GM12872 (cell line): ENCODE data around the gene GLYR1.

Experiments
- TF ChIP-seq, protein P1 (sequence below): IDR thresholded peaks from 3 replicates; pipeline ENCODE4 v1.5.1; 2011; ENCODE audit warnings: low read depth, mild to moderate bottlenecking, low read length, moderate library complexity; ENCODE audit not compliant: insufficient read depth

The GLYR1 gene

DNA sequence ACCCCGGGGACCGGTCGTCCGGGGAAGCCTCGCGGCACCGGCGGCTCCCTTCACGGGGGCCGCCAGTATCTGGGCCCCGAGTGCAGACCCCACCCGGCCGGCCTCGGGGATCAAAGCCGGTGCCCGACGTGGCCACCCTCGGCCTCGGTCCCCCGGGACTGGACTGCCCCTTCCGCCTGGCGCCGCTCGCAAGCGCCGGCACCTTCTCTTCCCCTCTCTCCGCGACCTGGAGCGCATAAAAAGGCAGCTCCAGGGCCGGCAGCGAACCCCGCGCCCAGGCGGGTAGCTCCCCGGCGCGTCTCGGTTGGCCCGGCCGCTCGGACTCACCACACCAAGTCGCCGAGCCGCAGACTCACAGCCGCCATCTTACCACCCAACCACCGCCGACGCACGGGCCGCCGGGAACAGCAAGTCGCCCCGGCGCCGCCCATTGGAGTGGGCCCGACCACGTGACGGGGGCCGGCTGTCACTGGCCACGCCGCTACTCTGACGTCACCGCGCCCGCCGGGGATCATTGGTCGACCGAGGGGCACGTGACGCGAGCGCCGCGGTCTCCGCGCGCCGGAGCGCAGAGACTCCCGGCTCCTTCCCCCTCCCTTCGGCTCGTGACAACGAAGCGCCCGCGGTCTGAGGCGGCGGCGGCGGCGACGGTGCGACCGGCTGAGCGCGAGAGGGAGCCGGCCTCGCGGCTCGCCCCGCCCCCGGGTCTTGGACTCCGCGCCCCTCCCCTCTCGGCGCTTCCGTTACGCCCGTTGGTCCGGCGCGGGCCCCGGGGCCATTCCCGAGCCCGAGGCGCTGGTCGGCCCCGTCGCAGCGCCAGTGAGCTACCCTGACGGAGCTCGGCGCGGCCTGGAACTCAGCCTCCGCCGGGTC lies at the start of gene GLYR1, which contains the start of gene UBN1:
Gene GLYR1 (minus strand): TSS at position 388 of the 873 bp plus-strand sequence. CDS start 23 bp downstream, at position 365.
Gene UBN1 (plus strand): TSS at position 581 of the 873 bp plus-strand sequence. CDS start 5,437 bp downstream, outside the sequence.
- TF ChIP-seq, protein P1, sequence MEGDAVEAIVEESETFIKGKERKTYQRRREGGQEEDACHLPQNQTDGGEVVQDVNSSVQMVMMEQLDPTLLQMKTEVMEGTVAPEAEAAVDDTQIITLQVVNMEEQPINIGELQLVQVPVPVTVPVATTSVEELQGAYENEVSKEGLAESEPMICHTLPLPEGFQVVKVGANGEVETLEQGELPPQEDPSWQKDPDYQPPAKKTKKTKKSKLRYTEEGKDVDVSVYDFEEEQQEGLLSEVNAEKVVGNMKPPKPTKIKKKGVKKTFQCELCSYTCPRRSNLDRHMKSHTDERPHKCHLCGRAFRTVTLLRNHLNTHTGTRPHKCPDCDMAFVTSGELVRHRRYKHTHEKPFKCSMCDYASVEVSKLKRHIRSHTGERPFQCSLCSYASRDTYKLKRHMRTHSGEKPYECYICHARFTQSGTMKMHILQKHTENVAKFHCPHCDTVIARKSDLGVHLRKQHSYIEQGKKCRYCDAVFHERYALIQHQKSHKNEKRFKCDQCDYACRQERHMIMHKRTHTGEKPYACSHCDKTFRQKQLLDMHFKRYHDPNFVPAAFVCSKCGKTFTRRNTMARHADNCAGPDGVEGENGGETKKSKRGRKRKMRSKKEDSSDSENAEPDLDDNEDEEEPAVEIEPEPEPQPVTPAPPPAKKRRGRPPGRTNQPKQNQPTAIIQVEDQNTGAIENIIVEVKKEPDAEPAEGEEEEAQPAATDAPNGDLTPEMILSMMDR: no peak

GRCh38 chr16:4895366-4895765 lies 48.3 kb upstream of the GLYR1 start:
- TF ChIP-seq, protein P1: no peak

DNA sequence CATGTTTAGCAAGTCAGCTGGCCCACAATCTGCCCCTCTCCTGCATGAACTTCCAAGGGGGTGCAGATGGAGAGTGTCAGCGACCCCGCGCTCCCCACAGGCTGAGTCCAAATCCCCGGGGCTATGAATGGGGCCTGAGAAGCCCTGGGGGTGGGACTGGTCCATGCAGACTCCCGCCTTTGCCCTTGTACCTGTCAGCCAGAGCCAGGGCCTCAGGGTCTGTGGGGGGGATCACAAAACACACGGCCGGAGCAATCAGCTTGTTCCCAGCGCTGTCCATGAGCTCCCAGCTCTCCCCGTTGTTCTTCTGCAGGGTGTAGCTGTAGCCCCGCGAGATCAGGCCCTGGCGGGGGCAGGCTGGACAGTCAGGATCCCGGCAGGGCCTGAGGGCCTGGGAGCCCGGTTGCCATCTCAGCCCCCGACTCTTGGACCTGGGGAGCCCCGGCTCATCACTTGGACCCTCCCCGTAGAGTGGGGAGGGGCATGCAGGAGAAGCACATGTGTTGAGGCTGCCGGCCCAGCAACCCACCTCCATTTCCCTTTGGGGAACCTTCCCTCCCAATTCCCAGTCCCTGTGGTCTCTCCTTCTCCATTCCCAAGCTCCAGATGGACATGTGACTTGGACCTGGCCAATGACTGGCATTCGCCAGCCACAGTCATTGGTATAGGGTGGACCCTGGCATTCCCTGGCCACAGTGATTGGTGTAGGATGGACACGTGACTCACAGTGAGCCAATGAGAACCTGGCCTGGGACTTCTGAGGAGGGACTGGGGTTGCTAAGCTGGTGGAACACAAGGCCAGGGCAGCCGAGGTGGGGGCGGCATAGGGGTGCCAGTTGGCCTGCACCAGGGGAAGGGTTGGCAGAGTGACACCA lies 47.4 kb upstream of the GLYR1 start:
- TF ChIP-seq, protein P1: no peak

DNA sequence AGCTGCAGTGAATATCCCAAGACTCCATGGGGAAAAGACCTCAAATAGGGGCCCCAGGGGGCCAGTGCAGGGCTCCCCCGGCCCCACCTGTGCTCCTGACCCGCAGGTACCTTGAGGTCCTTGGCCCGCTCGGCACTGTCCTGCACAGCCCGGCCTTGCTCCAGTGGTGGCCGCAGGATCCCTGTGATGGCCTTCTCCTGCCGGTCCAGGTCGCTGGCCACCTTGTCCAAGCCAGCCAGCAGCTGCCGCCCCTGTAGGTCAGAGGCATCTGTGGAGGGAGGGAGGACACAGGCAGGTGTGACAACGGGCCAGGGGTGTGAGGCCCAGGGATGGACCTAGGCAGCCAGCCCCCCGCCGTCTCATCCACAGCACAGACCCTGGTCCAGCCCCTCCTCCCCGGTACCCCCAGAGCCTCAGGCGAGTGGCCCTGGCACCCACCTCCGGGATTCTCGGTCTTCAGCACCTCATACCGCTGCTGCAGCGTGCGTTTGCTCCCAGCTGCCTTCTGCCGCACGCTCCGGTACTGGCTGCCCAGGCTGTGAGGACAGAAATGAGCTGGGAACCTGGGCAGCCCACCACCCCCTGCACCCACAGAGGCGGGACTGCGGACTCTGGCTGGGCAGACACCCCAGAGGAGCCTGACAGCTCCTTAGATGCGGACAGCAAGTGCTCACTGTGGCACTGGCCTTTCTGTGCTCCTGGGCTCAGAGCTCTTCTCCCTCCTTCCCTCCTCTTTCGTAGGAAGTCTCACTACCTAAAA lies 46.2 kb upstream of the GLYR1 start:
- TF ChIP-seq, protein P1: no peak

GRCh38 chr16:4892361-4893102 lies 45.4 kb upstream of the GLYR1 start:
- TF ChIP-seq, protein P1: no peak

DNA sequence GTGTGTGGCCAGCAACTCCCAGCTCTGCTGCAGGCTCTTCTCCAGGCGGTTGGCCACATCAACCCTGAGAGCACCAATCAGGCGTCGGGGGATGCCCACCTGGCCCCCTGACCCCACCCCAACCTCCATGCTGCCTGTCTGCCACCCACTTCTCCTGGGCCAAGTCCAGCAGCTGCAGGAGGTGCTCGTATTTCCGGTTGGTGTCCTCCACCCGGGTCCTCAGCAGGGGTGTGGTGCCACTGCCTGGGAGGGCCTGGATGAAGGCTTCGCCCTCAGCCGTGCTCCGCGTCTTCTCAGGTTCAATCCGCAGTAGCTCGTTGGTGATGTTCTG lies 44.8 kb upstream of the GLYR1 start:
- TF ChIP-seq, protein P1: no peak
